ENCODE measurements around the gene GPR75. TPM values are rescaled to one million over a fixed set of nuclear protein-coding genes. Genes with fewer than 3 reads are reported as not detected.

The GPR75 gene
- total RNA-seq, 1 experiment from 2014 or later, result 3.9 TPM

GRCh38 chr2:53881360-53881759, 21.6 kb upstream of the GPR75 start:
- Histone ChIP-seq H3K4me1 (no peaks in the 10 kb centered on the region), H3K36me3 (ENCODE audit: control insufficient read depth, insufficient read depth, low read length) (no peaks in the 10 kb centered on the region; the same call in 1 of the 2 replicates), H3K9me3 (no peaks in the 10 kb centered on the region), H3K27me3 (replicated peaks; ENCODE audit: control insufficient read depth, insufficient read depth, low read length) (no peaks in the 10 kb centered on the region), H3K4me3 (ENCODE audit: low read depth, low read length) (no peak overlapping the region)
- Mint-ChIP-seq H3K27ac (ENCODE audit: unreplicated experiment) (no peak overlapping the region), H3K36me3 (ENCODE audit: insufficient read depth, unreplicated experiment) (peaks cover 79% of the 10 kb centered on the region), H3K27me3 (ENCODE audit: insufficient read depth, unreplicated experiment) (no peaks in the 10 kb centered on the region), H3K4me3 (ENCODE audit: unreplicated experiment) (no peak overlapping the region), H3K9me3 (ENCODE audit: unreplicated experiment) (no peaks in the 10 kb centered on the region), H3K4me1 (ENCODE audit: low read depth, unreplicated experiment) (no peaks in the 10 kb centered on the region)
- intact Hi-C loops (cut with micrococcal nuclease; ENCODE audit: unreplicated experiment), result no loop called here
- ChIA-PET CTCF (no interaction called here), POLR2A (no interaction called here)
- BruUV-seq (replicated peaks), result no TSS peak
- TF ChIP-seq, protein P1, sequence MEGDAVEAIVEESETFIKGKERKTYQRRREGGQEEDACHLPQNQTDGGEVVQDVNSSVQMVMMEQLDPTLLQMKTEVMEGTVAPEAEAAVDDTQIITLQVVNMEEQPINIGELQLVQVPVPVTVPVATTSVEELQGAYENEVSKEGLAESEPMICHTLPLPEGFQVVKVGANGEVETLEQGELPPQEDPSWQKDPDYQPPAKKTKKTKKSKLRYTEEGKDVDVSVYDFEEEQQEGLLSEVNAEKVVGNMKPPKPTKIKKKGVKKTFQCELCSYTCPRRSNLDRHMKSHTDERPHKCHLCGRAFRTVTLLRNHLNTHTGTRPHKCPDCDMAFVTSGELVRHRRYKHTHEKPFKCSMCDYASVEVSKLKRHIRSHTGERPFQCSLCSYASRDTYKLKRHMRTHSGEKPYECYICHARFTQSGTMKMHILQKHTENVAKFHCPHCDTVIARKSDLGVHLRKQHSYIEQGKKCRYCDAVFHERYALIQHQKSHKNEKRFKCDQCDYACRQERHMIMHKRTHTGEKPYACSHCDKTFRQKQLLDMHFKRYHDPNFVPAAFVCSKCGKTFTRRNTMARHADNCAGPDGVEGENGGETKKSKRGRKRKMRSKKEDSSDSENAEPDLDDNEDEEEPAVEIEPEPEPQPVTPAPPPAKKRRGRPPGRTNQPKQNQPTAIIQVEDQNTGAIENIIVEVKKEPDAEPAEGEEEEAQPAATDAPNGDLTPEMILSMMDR (IDR thresholded peaks at IDR 0.05; ENCODE audit: insufficient read depth in 1 of 2, low read depth in 1 of 2, low read length in 1 of 2, severe bottlenecking in 1 of 2, unreplicated experiment in 1 of 2), result no peak
- no peak for DNase-seq

DNA sequence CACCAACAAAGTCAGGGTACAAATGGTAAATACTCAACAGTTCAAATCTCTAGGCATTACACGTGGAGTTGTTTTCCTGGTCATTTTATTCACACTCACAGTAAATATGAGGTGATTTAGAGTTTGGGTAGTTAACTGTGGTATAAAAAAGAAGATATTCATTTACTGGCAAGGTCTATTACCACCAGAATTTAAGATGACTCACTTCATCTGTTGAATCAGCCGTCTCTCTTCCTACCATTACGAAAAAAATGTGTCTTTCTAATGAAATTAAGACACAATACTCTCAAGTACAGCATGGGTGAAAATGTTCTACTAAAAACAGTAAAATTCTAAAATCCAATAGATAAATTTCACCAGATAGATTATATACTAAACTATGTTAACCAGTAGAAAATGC, 21.0 kb upstream of the GPR75 start:
- no peaks in the 10 kb centered on the region for H3K27me3 Mint-ChIP-seq (ENCODE audit: insufficient read depth, unreplicated experiment)
- Histone ChIP-seq H3K4me1 (no peaks in the 10 kb centered on the region), H3K36me3 (ENCODE audit: control insufficient read depth, insufficient read depth, low read length) (no peaks in the 10 kb centered on the region; the same call in 1 of the 2 replicates), H3K9me3 (no peaks in the 10 kb centered on the region), H3K27me3 (replicated peaks; ENCODE audit: control insufficient read depth, insufficient read depth, low read length) (no peaks in the 10 kb centered on the region), H3K4me3 (ENCODE audit: low read depth, low read length) (no peak overlapping the region)
- no TSS peak for BruUV-seq (replicated peaks)
- CTCF ChIA-PET, result no interaction called here
- intact Hi-C loops (cut with micrococcal nuclease; ENCODE audit: unreplicated experiment), result no loop called here
- no peaks in the 10 kb centered on the region for H3K4me1 Mint-ChIP-seq (ENCODE audit: low read depth, unreplicated experiment)
- TF ChIP-seq, protein P1 (IDR thresholded peaks at IDR 0.05; ENCODE audit: insufficient read depth in 1 of 2, low read depth in 1 of 2, low read length in 1 of 2, severe bottlenecking in 1 of 2, unreplicated experiment in 1 of 2), result no peak
- no peaks in the 10 kb centered on the region for H3K9me3 Mint-ChIP-seq (ENCODE audit: unreplicated experiment)
- POLR2A ChIA-PET, result no interaction called here
- no peak for DNase-seq
- H3K27ac Mint-ChIP-seq (ENCODE audit: unreplicated experiment), result no peak overlapping the region
- H3K36me3 Mint-ChIP-seq (ENCODE audit: insufficient read depth, unreplicated experiment), result peaks cover 78% of the 10 kb centered on the region
- no peak overlapping the region for H3K4me3 Mint-ChIP-seq (ENCODE audit: unreplicated experiment)

DNA sequence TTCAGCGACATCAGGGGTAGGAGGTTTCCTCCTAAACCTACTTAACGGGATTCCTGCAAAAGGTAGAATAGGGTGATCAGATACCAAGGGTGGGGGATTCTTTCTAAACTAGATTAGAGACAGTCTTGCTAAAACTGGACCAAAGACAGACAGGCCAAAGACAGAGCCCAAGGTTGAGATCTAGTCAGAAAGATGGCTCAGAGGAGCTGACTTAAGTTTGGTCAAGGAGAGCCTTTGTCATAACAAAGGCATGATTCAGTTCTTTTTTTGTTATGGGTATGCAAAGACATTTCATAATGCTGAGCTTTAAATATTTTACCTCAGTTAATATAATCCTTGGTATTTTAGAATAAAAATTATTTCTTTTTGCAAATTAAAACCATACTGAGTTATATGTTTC, 17.8 kb upstream of the GPR75 start:
- Mint-ChIP-seq H3K9me3 (ENCODE audit: unreplicated experiment) (no peaks in the 10 kb centered on the region), H3K27me3 (ENCODE audit: insufficient read depth, unreplicated experiment) (no peaks in the 10 kb centered on the region), H3K4me3 (ENCODE audit: unreplicated experiment) (no peak overlapping the region), H3K27ac (ENCODE audit: unreplicated experiment) (no peak overlapping the region), H3K4me1 (ENCODE audit: low read depth, unreplicated experiment) (no peaks in the 10 kb centered on the region), H3K36me3 (ENCODE audit: insufficient read depth, unreplicated experiment) (peaks cover 67% of the 10 kb centered on the region)
- no peak for DNase-seq
- Histone ChIP-seq H3K4me3 (ENCODE audit: low read depth, low read length) (no peak overlapping the region), H3K4me1 (no peaks in the 10 kb centered on the region), H3K27me3 (replicated peaks; ENCODE audit: control insufficient read depth, insufficient read depth, low read length) (no peaks in the 10 kb centered on the region), H3K36me3 (ENCODE audit: control insufficient read depth, insufficient read depth, low read length) (no peaks in the 10 kb centered on the region; the same call in 1 of the 2 replicates), H3K9me3 (no peaks in the 10 kb centered on the region)
- intact Hi-C loops (cut with micrococcal nuclease; ENCODE audit: unreplicated experiment), result no loop called here
- TF ChIP-seq, protein P1 (IDR thresholded peaks at IDR 0.05; ENCODE audit: insufficient read depth in 1 of 2, low read depth in 1 of 2, low read length in 1 of 2, severe bottlenecking in 1 of 2, unreplicated experiment in 1 of 2), result no peak
- ChIA-PET POLR2A (no interaction called here), CTCF (no interaction called here)
- BruUV-seq (replicated peaks), result no TSS peak

Data from Caco-2 (cell line).